MG63 (cell line): ENCODE results near the gene DYDC2. TPM values are rescaled to one million over a fixed set of nuclear protein-coding genes. Genes with fewer than 3 reads are reported as not detected.
"Not testable (repeated sequence)": the region's sequence is repeated elsewhere in the genome, so short reads cannot be mapped to it uniquely, and the experiment has no call there.

Source experiments
- DNase-seq: peaks from one replicate; pipeline ENCODE4 v3.0.0-alpha.2; 2020
- H3K27me3 ChIP-seq: fragments of 250-450 bp; sonication (Bioruptor Pico); 2 replicates; pipeline ENCODE4 v1.5.1; 2020; ENCODE audit warnings: mild to moderate bottlenecking, moderate library complexity
- H3K36me3 ChIP-seq: fragments of 250-450 bp; sonication (Bioruptor Pico); 2 replicates; pipeline ENCODE4 v1.5.1; 2020; ENCODE audit warnings: mild to moderate bottlenecking, moderate library complexity
- H3K4me3 ChIP-seq: fragments of 250-450 bp; sonication (Bioruptor Pico); 2 replicates; pipeline ENCODE4 v1.5.1; 2020; ENCODE audit warnings: mild to moderate bottlenecking, moderate library complexity
- H3K9me3 ChIP-seq: fragments of 250-450 bp; sonication (Bioruptor Pico); 2 replicates; pipeline ENCODE4 v1.5.1; 2020; ENCODE audit warnings: mild to moderate bottlenecking, moderate library complexity
- total RNA-seq: library from RNA; depleted of rRNA; stranded (reverse); fragments of >200 nt; shearing (Covaris generic); gene quantifications from 2 replicates; pipeline ENCODE4 v1.2.3, GENCODE V29; 2014; ENCODE audit warnings: low replicate concordance

DYDC2 gene
- total RNA-seq, 1 experiment from 2014 or later, result not detected

DNA sequence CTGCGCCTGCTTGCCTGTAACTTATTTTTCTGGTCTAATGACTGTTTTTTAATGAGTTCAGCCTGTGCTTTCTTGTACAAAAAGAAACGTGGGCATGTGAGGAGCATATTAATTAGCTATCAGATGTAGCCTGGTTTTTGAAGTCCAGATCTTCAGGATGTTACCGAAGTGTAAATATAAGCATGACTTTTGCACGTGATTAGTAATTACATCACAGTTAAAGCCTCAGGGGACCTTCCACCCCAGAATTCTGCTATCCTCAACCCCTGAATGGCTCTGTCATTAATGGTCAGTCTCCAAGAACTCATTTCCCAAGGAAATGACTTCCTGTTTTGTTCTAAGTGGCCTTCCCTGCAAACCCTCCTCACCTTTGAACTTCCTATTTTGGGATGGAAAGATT lies 49.6 kb downstream of the DYDC2 start:
- Histone ChIP-seq H3K9me3 (no peaks in the 10 kb centered on the region), H3K27me3 (no peaks in the 10 kb centered on the region), H3K4me3 (no peak overlapping the region), H3K36me3 (no peaks in the 10 kb centered on the region)
- no peak for DNase-seq

DNA sequence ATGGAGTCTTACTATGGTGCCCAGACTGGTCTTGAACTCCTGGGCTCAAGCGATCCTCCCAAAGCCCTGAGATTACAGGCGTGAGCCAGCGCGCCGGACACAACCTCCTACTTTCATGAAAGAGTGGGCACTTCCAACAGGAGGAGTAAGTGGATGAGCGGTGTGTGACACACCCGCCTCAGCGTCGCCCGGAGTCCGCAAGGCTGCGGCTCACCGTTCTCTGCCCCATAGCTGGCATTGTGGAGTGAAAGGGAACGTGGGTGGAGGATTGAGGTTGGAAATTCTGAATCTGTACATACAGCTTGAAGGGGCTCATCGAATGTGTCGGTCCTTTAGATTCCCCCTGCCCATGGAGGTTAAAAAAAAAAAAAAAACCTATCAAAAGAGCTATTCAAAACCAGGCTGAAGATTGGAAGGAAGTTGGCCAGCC lies 51.2 kb downstream of the DYDC2 start:
- Histone ChIP-seq H3K9me3 (no peaks in the 10 kb centered on the region), H3K36me3 (no peaks in the 10 kb centered on the region), H3K27me3 (no peaks in the 10 kb centered on the region), H3K4me3 (peak overlapping the region; percentile 55)
- peak; percentile 72 for DNase-seq

GRCh38 chr10:80408242-80409101 lies 51.9 kb downstream of the DYDC2 start, which contains the start of gene PRXL2A:
Gene PRXL2A, plus strand, starts transcription at chr10:80408551. Its CDS starts 11,917 bp downstream, at chr10:80420468.
- no peaks in the 10 kb centered on the region for H3K36me3 ChIP-seq
- peak; percentile 70 for DNase-seq
- no peaks in the 10 kb centered on the region for H3K27me3 ChIP-seq
- no peaks in the 10 kb centered on the region for H3K9me3 ChIP-seq
- peak within 1 kb of the TSS; percentile 55 for H3K4me3 ChIP-seq

DNA sequence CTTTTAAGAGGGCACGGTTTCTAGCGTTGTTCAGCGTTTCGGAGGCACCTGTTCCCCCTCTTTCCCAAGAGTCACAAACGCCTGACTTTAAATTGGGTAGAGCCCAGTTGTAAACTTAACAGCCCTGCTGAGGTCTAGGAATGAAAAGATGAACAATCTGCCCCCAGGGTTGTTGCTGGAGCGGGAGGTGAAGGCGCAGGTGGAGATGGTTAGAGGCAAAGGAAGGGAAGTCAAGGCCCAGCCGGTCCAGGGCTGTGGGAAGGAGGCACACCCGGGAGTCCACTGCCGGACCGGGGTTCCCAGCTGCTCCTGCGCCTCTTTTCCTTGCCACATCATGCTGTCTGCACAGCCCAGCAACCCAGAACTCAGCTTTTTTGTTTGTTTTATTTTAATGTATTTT lies 52.5 kb downstream of the DYDC2 start:
- H3K4me3 ChIP-seq, result no peak overlapping the region
- no peaks in the 10 kb centered on the region for H3K36me3 ChIP-seq
- DNase-seq, result no peak
- no peaks in the 10 kb centered on the region for H3K9me3 ChIP-seq
- no peaks in the 10 kb centered on the region for H3K27me3 ChIP-seq

DNA sequence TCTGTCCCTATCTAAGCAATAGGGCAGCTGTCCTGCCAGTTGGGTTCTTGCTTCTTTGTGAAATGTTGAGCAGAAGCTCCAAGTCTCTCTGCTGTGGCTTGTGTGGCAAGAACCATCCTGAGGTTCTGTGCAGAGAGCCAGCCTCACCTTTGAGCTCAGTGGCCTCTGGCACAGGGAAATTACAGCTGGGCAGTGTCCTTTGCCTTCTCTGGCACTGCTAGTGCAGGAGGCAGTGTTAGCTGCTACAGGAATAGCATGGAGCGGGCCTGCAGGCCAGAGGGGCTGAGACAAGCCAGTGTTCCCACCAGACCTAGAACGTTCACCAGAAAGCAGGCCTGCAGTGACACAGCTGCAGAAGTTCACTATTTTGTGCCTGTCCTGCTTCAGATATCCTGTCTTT lies 53.5 kb downstream of the DYDC2 start:
- H3K4me3 ChIP-seq, result no peak overlapping the region

GRCh38 chr10:80410578-80411145 lies 54.1 kb downstream of the DYDC2 start:
- no peak for DNase-seq
- H3K4me3 ChIP-seq, result no peak overlapping the region
- no peaks in the 10 kb centered on the region for H3K9me3 ChIP-seq
- H3K27me3 ChIP-seq, result no peaks in the 10 kb centered on the region
- no peaks in the 10 kb centered on the region for H3K36me3 ChIP-seq

More for the DNA sequence above, 53.5 kb downstream of the DYDC2 start:
- DNase-seq, result no peak
- Histone ChIP-seq H3K27me3 (no peaks in the 10 kb centered on the region), H3K36me3 (no peaks in the 10 kb centered on the region), H3K9me3 (no peaks in the 10 kb centered on the region)

- Histone ChIP-seq H3K9me3 (no peaks in the 10 kb centered on the region), H3K4me3 (no peak overlapping the region), H3K27me3 (no peaks in the 10 kb centered on the region), H3K36me3 (no peaks in the 10 kb centered on the region)
- peak; percentile 4 for DNase-seq
Observed at GRCh38 chr10:80411267-80411668, 54.7 kb downstream of the DYDC2 start.

GRCh38 chr10:80411681-80412220 lies 55.2 kb downstream of the DYDC2 start:
- H3K4me3 ChIP-seq, result no peak overlapping the region
- H3K36me3 ChIP-seq, result no peaks in the 10 kb centered on the region
- H3K27me3 ChIP-seq, result no peaks in the 10 kb centered on the region
- H3K9me3 ChIP-seq, result no peaks in the 10 kb centered on the region
- DNase-seq, result no peak

GRCh38 chr10:80412486-80412885 lies 55.9 kb downstream of the DYDC2 start:
- peak; percentile 24 for DNase-seq
- Histone ChIP-seq H3K27me3 (no peaks in the 10 kb centered on the region), H3K4me3 (no peak overlapping the region), H3K36me3 (no peaks in the 10 kb centered on the region), H3K9me3 (no peaks in the 10 kb centered on the region)

DNA sequence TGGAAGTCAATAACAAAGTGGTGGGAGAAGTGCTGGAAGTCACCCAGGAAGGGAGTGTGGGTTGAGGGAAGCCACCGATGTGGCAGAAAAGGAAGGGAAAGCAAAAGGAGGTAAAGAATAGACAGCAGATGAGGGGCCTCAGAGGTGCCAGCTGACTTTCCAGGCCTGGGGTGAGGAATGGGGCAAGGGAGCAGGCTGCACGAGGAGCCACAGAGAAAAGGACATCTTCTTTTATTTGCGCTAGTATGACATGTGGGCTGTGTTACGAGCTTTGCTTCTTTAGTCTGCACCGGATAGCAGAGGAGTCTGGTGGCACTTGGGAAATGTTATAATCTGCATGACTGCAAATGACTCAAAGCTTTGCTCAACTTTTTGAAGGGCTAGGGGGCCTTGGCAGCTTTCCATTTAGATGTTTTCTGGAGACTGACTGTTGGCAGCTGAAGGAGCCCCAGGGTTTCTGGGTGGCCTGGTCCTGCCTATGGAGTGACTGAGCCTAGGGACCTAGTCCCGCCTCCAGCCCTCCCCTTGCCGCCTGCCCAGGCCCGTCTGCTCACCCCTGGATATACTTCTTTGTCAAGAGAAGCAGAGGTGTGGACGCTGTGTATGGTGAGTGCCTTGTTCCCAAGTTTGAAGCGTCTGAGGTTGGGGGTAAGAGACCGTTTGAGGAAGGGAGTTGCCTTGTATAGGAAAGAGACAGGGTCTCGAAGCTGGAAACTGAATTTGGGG lies 56.9 kb downstream of the DYDC2 start:
- Histone ChIP-seq H3K36me3 (no peaks in the 10 kb centered on the region), H3K9me3 (no peaks in the 10 kb centered on the region), H3K4me3 (no peak overlapping the region), H3K27me3 (no peaks in the 10 kb centered on the region)
- DNase-seq, result peak; percentile 35

GRCh38 chr10:80414142-80414895 lies 57.7 kb downstream of the DYDC2 start:
- no peak for DNase-seq
- no peak overlapping the region for H3K4me3 ChIP-seq
- no peaks in the 10 kb centered on the region for H3K36me3 ChIP-seq
- no peaks in the 10 kb centered on the region for H3K27me3 ChIP-seq
- no peaks in the 10 kb centered on the region for H3K9me3 ChIP-seq

DNA sequence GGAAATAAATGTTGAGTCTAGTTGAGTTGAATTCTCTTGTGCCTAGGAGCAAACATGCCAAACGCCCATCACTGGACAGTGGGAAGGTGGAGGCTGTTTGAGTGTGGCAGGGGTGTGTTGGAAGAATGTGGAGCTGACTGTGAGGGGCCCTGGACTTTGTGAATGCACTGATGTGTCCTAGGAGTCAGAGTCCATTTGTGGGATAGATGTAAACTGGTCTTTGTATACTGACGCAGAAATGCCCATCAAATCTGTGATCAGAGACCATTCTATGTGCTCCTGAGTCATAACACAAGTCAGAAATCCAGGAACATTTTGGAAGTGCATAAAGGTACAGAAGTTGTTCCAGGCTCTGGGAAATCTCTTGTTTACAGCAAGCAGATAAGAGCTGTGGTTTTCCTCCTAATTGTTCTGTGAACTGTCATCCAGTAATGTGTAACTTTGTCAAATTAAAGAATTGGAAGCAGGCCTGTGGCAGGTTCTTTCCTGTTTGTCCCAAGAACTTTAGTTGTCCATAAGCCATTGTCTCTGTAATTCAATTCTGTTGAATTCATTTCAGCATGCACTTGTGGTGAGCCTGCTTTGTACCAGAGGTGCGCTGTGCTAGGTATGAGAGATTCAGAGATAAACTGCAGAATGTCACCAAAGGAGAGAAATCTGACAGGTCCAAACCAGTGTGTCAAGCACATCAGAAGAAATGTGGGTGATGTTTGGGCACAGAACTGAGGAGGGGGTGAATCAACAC lies 59.3 kb downstream of the DYDC2 start:
- Histone ChIP-seq H3K36me3 (no peaks in the 10 kb centered on the region), H3K9me3 (no peaks in the 10 kb centered on the region), H3K27me3 (no peaks in the 10 kb centered on the region), H3K4me3 (no peak overlapping the region)
- no peak for DNase-seq

GRCh38 chr10:80416479-80417098 lies 60.0 kb downstream of the DYDC2 start:
- no peaks in the 10 kb centered on the region for H3K36me3 ChIP-seq
- H3K4me3 ChIP-seq, result no peak overlapping the region
- no peak for DNase-seq
- no peaks in the 10 kb centered on the region for H3K9me3 ChIP-seq
- H3K27me3 ChIP-seq, result no peaks in the 10 kb centered on the region

DNA sequence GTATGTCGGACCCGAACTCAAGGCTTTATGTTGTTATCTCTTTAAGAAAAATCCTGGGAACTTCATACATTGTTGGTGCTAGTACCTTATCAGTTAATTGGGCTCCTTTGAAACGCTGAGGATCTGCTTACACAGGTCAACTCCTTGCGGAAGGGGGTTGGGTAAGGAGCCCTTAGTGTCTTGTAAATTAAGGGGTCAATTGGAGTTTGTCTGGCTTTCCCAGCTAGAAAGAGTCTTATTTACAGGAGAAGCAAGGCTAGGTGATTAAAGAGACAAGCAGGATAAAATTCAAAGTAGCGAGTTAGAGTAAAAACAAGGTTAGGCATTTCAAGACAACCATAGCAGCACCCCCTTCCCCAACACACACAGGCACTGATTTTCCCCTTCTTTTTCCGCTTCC lies 60.7 kb downstream of the DYDC2 start:
- H3K36me3 ChIP-seq, H3K4me3 ChIP-seq, H3K27me3 ChIP-seq, H3K9me3 ChIP-seq, DNase-seq: not testable (repeated sequence)
